PFSK-1 (cell line): Measurements from ENCODE around the gene GRB10.

ENCODE experiments used
- POLR2AphosphoS5 ChIP-seq: IDR thresholded peaks from 2 replicates; pipeline ENCODE4 v1.6.1; 2012; ENCODE audit warnings: low read depth, mild to moderate bottlenecking, control low read depth, low read length, moderate library complexity
- REST ChIP-seq, 2 experiments: IDR thresholded peaks; 2 replicates each; pipeline versions ENCODE4 v1.6.1 to v1.8.0; 2011 to 2012; ENCODE audit warnings: low read depth in 2 of 2, low read length in 2 of 2, control low read depth in 1 of 2, inconsistent platforms in 1 of 2, mild to moderate bottlenecking in 1 of 2, moderate library complexity in 1 of 2; ENCODE audit not compliant: insufficient read depth in 1 of 2
- SIN3A ChIP-seq: IDR thresholded peaks from 2 replicates; pipeline ENCODE4 v1.6.1; 2012; ENCODE audit warnings: mild to moderate bottlenecking, low read length, moderate library complexity, borderline replicate concordance; ENCODE audit not compliant: insufficient read depth
- TAF1 ChIP-seq: IDR thresholded peaks from 2 replicates; pipeline ENCODE4 v1.6.1; 2012; ENCODE audit warnings: low read length, control low read depth, borderline replicate concordance; ENCODE audit not compliant: insufficient read depth

DNA sequence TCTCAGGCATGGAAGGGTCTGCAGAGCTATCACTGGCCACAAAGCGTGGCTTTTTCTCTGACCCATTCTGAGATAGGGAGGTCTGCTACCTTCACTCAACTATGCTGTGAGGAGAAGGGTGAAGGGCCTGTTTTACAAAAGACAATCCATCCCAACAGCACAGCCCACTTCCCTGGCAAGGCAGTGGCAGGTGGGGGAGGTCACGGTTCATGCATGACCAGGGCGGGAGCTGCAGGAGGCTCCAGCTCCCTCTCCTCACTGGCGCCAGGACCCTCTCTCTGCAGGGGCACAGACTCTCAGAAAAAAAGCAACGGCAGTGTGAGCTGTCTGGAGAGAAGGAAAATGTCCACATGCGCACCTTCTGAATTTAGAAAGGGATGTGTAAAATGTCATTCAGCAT is 28.5 kb downstream of the GRB10 start:
- TF ChIP-seq POLR2AphosphoS5 (no peak), REST (IDR thresholded peaks at IDR 0.05; ENCODE audit: insufficient read depth in 1 of 2, low read depth in 2 of 2, low read length in 2 of 2) (no peak), TAF1 (no peak), SIN3A (no peak)
